Retina (tissue), 1 donor: Measurements from ENCODE around the gene VSTM1.
"Not testable (repeated sequence)": the region's sequence is repeated elsewhere in the genome, so short reads cannot be mapped to it uniquely, and the experiment has no call there.

Experiments used
- DNase-seq: peaks from one replicate; pipeline ENCODE4 v3.0.0-alpha.2; 2016

VSTM1 gene

DNA sequence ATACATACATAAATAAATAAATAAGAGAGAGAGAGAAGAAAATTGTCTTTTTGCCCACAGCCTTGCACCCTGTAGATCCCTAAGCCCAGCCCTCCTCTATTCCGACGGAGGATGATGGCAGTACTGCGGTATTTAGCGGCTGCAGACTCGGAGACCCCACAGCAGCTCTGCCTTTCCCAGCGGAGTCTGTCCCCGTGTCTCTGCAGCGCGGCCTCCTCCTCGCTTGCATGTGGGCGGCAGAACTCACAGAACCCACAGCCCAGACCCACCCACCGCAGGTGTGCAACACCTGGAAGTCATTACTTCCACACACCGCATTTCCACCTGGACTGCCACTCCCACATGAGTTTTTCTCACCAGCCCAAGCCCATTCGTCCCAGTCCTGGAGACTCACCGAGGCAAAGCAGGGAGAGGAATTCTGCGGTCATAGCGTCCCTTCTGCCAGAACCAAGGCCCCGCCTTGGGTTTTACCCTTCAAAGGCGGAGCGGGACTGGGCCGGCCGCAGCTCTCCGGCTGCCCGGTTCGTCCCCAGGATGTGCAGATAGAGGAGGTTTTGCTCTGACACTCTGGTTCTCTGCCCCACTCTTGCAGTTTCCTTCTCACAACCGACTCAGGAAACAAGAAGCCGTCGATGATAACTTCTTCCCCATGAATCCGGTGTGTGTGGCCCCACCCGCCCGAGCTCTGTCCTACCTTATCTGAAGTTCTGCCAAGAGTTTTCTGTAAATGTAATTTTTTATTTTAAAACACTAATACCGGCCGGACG, at the start of gene VSTM1:
TSS of gene VSTM1 (minus strand) at position 548 of the 767 bp plus-strand sequence. CDS start at position 428, 120 bp downstream.
- DNase-seq, result no peak

GRCh38 chr19:54109651-54110050, 46.0 kb upstream of the VSTM1 start:
- no peak for DNase-seq

DNA sequence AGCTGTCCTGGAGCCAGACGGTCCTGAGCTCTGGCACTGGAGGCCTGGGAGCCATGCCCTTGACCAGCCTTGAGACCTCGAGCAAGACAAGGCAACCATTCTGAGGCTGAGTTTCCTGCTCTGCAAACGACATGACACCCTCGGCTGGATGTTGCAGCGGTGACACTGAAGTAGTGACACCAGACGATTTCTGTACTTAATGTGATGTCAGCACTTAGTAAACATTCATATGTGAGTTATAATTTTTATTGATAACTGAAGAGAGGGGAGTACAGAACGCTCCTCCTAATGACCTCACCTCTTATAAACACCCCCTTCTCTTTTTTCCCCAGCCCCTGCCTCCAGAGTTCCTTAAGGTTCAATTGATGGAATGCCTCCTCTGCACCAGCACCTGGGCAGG, 44.8 kb upstream of the VSTM1 start:
- no peak for DNase-seq

DNA sequence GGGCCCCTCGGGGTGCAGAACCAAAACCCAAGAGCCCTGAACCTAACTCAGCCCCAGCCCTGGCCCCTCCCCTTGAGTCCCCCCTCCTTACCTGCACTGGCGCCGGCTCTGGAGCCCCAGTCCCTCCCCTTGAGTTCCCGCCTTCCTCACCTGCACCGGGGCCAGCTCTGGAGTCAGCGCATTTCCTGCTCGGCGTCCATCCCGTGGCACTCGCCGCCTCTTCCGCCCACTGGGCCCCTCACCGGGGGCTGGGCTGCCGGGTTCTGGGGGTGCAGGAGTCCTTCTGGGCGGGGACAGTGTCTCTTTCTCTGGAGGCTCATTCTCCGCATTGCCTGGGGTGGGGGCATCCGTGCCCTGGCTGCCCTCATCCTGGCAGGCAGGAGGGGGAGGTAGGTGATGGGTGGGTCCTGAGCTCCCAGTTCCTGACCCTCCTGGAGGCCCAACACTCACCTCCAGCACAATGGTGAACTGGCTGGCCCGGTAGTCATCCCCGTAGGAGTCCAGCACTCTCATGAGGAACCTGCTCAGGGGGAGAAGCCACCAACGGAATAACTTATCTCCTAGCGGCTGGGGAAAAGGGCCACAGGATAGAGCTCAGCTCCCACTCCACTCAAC, 44.3 kb upstream of the VSTM1 start:
- no peak for DNase-seq

GRCh38 chr19:54106716-54107115, 43.0 kb upstream of the VSTM1 start:
- DNase-seq, result no peak

DNA sequence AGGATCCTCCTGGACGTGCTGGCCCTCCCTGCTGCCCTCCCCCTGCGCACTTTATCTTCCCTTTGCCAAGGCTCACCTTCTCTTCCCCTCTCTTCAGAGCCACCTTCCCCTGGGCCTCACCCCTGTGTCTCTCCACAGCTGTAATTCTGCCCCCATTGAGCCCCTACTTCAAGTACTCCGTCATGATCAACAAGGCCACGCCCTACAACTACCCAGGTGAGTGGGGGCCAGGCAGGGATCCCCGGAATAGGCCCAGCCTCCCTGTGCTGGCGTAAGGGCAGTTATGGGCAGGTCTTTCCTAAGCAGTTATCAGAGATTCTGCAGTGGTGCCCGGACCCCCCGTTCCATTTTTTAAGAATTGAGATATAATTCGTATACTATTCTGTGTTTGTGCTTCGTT, 42.1 kb upstream of the VSTM1 start:
- DNase-seq, result no peak

- DNase-seq, result no peak
Observed at GRCh38 chr19:54104998-54105715, 41.5 kb upstream of the VSTM1 start.

DNA sequence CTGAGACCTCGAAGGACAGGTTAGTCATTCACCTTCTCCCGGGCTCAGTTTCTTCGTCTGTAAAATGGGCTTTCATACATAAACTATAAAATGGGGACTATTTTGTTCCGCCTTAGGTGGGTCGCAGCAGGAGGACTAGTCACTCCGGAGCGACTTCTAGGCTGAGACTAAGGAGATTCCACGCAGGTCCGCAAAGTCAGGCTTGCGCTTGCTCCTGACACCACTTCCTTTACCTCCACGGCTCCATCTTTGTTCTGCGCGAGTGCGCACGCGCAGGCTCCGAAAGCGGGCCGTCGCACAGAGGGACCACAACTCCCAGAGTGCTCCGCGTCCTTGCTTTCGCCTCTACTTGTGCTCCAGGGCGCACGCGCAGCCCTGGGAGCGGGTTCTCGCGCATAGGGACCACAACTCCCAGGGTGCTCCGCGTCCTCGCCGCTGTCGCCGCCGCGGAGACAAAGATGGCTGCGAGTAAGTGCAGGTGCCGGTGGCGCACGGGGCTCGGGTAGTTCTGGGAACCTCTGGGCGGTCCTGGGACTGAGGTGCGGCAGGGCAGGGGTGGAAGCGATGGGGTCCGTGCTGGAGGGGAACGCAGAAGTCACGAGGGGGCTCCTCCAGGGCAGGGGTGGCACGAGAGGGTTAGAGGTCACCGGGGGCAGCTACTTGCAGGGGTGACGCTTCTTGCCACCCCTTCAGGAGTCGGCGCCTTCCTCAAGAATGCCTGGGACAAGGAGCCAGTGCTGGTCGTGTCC, 38.9 kb upstream of the VSTM1 start, which contains the start of gene NDUFA3:
TSS of gene NDUFA3 (plus strand) at position 435 of the 749 bp plus-strand sequence. CDS start at position 459, 24 bp downstream.
- peak; percentile 96 for DNase-seq

- no peak for DNase-seq
Observed at GRCh38 chr19:54100561-54100960, 36.9 kb upstream of the VSTM1 start, which contains the start of gene OSCAR. Gene OSCAR (minus strand): TSS chr19:54100803. CDS start chr19:54100792, 11 bp downstream.

- not testable (repeated sequence) for DNase-seq
Observed at GRCh38 chr19:54099903-54100255, 36.2 kb upstream of the VSTM1 start.

GRCh38 chr19:54099190-54099902, 35.6 kb upstream of the VSTM1 start:
- DNase-seq, result no peak

DNA sequence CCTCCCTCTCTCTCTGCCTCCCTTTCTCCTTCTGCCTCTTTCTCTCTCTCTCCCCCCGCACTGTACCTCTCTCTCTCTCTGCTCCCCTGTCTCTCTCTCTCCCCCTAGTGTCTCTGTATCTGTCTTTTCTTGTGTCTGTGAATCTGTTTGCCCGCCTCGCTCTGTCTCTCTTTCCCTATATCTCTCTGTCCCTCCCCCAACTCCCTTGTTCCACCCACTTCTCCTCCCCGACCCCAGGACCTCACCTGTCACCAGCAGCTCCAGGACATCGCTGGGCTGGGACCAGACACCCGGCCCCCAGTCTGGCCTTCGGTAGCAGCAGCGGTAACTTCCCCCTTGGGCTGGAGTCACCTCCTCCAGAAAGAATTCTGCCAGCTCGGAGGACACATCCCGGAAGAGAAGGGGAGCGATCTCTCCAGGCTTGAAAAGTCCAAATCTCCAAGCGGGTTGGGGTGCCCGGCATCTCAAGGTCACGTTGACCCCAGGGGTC, 33.0 kb upstream of the VSTM1 start:
- DNase-seq, result no peak

GRCh38 chr19:54095859-54096616, 32.3 kb upstream of the VSTM1 start:
- DNase-seq, result peak; percentile 73

GRCh38 chr19:54095136-54095858, 31.6 kb upstream of the VSTM1 start:
- no peak for DNase-seq

DNA sequence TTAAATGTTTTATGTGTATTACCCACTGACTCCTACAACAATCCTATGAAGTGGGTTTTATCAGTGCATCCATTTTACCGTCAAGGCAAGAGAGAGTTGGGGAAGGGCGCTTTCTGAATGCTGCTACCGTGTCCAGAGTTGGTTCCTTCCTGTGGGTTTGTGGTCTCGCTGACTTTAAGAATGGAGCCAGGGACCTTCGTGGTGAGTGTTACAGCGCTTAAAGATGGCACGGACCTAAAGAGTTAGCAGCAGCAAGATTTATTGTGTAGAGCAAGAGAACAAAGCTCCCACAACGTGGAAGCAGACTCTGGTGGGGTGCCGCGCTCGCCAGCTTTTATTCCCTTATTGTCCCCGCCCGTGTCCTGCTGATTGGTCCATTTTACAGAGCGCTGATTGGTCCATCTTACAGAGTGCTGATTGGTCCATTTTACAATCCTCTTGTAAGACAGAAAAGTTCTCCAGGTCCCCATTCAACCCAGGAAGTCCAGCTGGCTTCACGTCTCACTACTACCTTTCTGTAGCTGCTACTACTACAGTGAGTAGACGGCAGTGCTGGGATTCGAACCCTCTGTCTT, 30.8 kb upstream of the VSTM1 start:
- no peak for DNase-seq

DNA sequence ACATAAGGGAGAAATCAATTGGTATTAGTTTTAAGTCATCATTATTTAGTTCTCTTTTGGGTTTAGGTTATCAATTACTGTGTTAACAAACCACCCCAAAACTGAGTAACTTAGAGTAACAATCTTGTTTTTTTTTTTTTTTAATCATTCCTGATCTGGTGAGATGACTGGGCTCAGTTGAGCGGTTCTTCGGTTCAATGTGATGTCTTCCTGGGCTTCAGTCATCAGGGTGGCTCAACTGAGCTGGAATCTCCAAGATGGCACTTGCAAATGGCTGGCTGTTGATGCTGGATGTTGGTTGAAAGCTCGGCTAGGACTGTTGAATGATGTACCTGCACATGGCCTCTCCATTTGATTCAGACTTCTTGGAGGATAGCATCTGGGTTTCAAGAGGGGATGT, 20.7 kb upstream of the VSTM1 start:
- no peak for DNase-seq

GRCh38 chr19:54081032-54081431, 17.3 kb upstream of the VSTM1 start, which contains the start of gene TARM1:
Gene TARM1 (minus strand): TSS chr19:54081365. CDS start chr19:54081340, 25 bp downstream.
- DNase-seq, result no peak

GRCh38 chr19:54077334-54077733, 13.6 kb upstream of the VSTM1 start:
- no peak for DNase-seq

GRCh38 chr19:54074851-54075250, 11.2 kb upstream of the VSTM1 start:
- DNase-seq, result no peak

DNA sequence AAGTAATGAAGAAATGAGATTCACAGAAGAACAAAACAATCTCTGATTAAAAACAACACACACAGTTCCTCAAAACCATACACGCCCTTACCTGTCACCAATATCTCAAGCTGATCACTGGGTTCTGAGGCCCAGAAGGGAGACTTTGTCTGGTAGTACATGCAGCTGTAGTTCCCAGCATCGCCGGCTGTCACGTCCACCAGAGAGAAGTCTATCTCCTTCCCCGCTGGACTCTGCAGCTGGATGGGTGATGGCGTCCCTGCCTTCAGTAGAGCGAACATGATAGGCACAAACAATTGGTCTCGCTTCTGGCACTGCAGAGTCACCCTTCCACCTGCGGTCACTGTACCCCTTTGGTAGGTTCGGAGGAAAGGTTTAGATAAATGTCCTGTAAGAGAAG, 10.1 kb upstream of the VSTM1 start:
- DNase-seq, result no peak
